GM12878 (cell line): ENCODE measurements around the gene MYO1E. TPM values are rescaled to one million over a fixed set of nuclear protein-coding genes. Genes with fewer than 3 reads are reported as not detected.

Experiments used
- ATAC-seq: fragments of 200-7000 bp; cut with Tn5 transposase; 3 replicates; pipeline ENCODE4 v1.9.1; 2020; ENCODE audit warnings: mild to moderate bottlenecking, moderate library complexity
- BruUV-seq: library from RNA; stranded (reverse); fragments of 400-500 nt; replicated peaks from 2 replicates; lab custom pipeline; 2021; lab: Mats Ljungman, UMichigan
- CTCF ChIA-PET: fragments of 300-600 bp; sonication (Branson Sonifier 250); formaldehyde crosslinking; extraction: SDS; loops from one replicate; lab custom pipeline; 2021; ENCODE audit warnings: inconsistent platforms; lab: Yijun Ruan, JAX
- POLR2A ChIA-PET: fragments of 350-600 bp; formaldehyde crosslinking; extraction: SDS; loops from one replicate; lab custom pipeline; 2021; ENCODE audit warnings: inconsistent platforms; lab: Charles Lee
- RAD21 ChIA-PET: fragments of 300-600 bp; sonication (Branson Sonifier 250); formaldehyde crosslinking; loops from one replicate; lab custom pipeline; 2023; ENCODE audit warnings: antibody characterized with exemption; ENCODE audit not compliant: unreplicated experiment; lab: Charles Lee
- SMC1A ChIA-PET: fragments of 300-600 bp; sonication (Branson Sonifier 250); formaldehyde crosslinking; loops from one replicate; lab custom pipeline; 2023; ENCODE audit not compliant: unreplicated experiment, uncharacterized antibody; lab: Charles Lee
- DNase-seq: peaks from one replicate; pipeline ENCODE4 v3.0.0-alpha.2; 2011; ENCODE audit warnings: low read depth, low spot score
- FAIRE-seq: peaks from 3 replicates; lab custom pipeline; 2011; peaks lifted over from hg19 to GRCh38; lab: Jason Lieb, UNC
- H2AFZ ChIP-seq: 2 replicates; pipeline ENCODE4 v1.6.0; 2011; ENCODE audit warnings: low read depth, low read length, control low read depth; ENCODE audit not compliant: control insufficient read depth
- H3K27ac ChIP-seq: 2 replicates; pipeline ENCODE4 v1.5.1; 2011; ENCODE audit warnings: control low read depth; ENCODE audit not compliant: control insufficient read depth, insufficient read depth
- H3K27me3 ChIP-seq, 2 experiments: replicated peaks in 1 of 2; 2 replicates each; pipeline versions ENCODE4 v1.6.0 to v1.6.1; 2011; ENCODE audit warnings: low read length in 1 of 2; ENCODE audit not compliant: control insufficient read depth in 2 of 2, insufficient read depth in 2 of 2
- H3K36me3 ChIP-seq, 2 experiments: 2 replicates each; pipeline ENCODE4 v1.5.1; 2011; ENCODE audit warnings: low read length in 1 of 2; ENCODE audit not compliant: control insufficient read depth in 2 of 2, insufficient read depth in 2 of 2
- H3K4me1 ChIP-seq: 2 replicates; pipeline ENCODE4 v1.6.1; 2011; ENCODE audit warnings: mild to moderate bottlenecking, low read length, moderate library complexity, mixed read lengths; ENCODE audit not compliant: control insufficient read depth, insufficient read depth
- H3K4me2 ChIP-seq: 2 replicates; pipeline ENCODE4 v1.6.0; 2011; ENCODE audit warnings: control low read depth; ENCODE audit not compliant: control insufficient read depth, insufficient read depth
- H3K4me3 ChIP-seq: fragments of 200-600 bp; sonication (generic); 2 replicates; pipeline ENCODE4 v1.5.1; 2016
- H3K79me2 ChIP-seq: 2 replicates; pipeline ENCODE4 v1.6.0; 2011; ENCODE audit warnings: low read length; ENCODE audit not compliant: control insufficient read depth, insufficient read depth
- H3K9ac ChIP-seq: 2 replicates; pipeline ENCODE4 v1.8.0; 2011; ENCODE audit warnings: low read length, control low read depth, mixed read lengths; ENCODE audit not compliant: control insufficient read depth, insufficient read depth
- H3K9me3 ChIP-seq: replicated peaks from 3 replicates; pipeline ENCODE4 v1.5.1; 2011; ENCODE audit warnings: mild to moderate bottlenecking, low read length; ENCODE audit not compliant: control insufficient read depth, insufficient read depth
- H4K20me1 ChIP-seq: 2 replicates; pipeline ENCODE4 v1.6.0; 2011; ENCODE audit not compliant: control insufficient read depth, insufficient read depth
- ASH2L ChIP-seq: fragments of 300-600, 200-600 bp; sonication (generic); IDR thresholded peaks from 2 replicates; pipeline ENCODE4 v1.6.1; 2017; ENCODE audit warnings: low read depth, mild to moderate bottlenecking, borderline replicate concordance
- BCL11A ChIP-seq: IDR thresholded peaks from 2 replicates; pipeline ENCODE4 v1.6.1; 2011; ENCODE audit warnings: low read depth, low read length
- CBX5 ChIP-seq: sonication (generic); IDR thresholded peaks from 2 replicates; pipeline ENCODE4 v1.6.1; 2016; ENCODE audit warnings: low read depth, moderate library complexity, mild to moderate bottlenecking, inconsistent platforms
- FOXM1 ChIP-seq: IDR thresholded peaks from 2 replicates; pipeline ENCODE4 v1.6.1; 2012; ENCODE audit warnings: low read depth, mild to moderate bottlenecking, inconsistent platforms, low read length, moderate library complexity
- HCFC1 ChIP-seq: fragments of 150-350 bp; IDR thresholded peaks from 2 replicates; pipeline ENCODE4 v1.6.1; 2014; ENCODE audit warnings: low read length
- MTA2 ChIP-seq: fragments of 450-650 bp; IDR thresholded peaks from 2 replicates; pipeline ENCODE4 v1.6.1; 2016; ENCODE audit warnings: low read depth, mild to moderate bottlenecking, moderate library complexity
- PML ChIP-seq: IDR thresholded peaks from 2 replicates; pipeline ENCODE4 v1.6.1; 2012; ENCODE audit warnings: low read length, inconsistent platforms
- RUNX3 ChIP-seq: IDR thresholded peaks from 2 replicates; pipeline ENCODE4 v1.6.1; 2012; ENCODE audit warnings: low read length, inconsistent platforms
- SP1 ChIP-seq: IDR thresholded peaks from one replicate; pipeline ENCODE4 v1.6.1; 2011; ENCODE audit warnings: low read depth, low read length
- SPI1 ChIP-seq: IDR thresholded peaks from 2 replicates; pipeline ENCODE4 v1.6.1; 2011; ENCODE audit warnings: low read depth, mild to moderate bottlenecking, low read length, moderate library complexity, borderline replicate concordance; ENCODE audit not compliant: insufficient read depth
- WGBS: methylation state at CpG from one replicate; pipeline ENCODE4 v1.1.6; 2016; ENCODE audit warnings: low lambda C conversion rate; ENCODE audit not compliant: insufficient replicate concordance, insufficient coverage; ENCODE audit errors: missing lambda C conversion rate; 5-methylcytosine and 5-hydroxymethylcytosine counted together
- in situ Hi-C: fragments of 300-500 bp; cut with MboI; formaldehyde crosslinking; loops from 9 replicates; pipeline ENCODE4 v1.14.3; 2018; ENCODE audit warnings: mixed read lengths
- intact Hi-C: fragments of 100-400 bp; cut with micrococcal nuclease; formaldehyde crosslinking; loops from one replicate; pipeline ENCODE4 v1.14.2; 2022; ENCODE audit not compliant: unreplicated experiment
- polyA plus RNA-seq, 11 experiments: library from polyadenylated mRNA; depleted of rRNA in 4 of 11; unstranded in 6 of 11; stranded (reverse) in 5 of 11; fragments of >200 nt; fragmentation: Nextera tagmentation in 4 of 11; fragmentation: Illumina TruSeq in 1 of 11; extraction: Ambion mirVana in 4 of 11; extraction: Trizol in 1 of 11; gene quantifications; 1 replicate in 1 of 11; 2 replicates in 10 of 11; pipeline versions ENCODE4 v1.2.1 to v1.2.3, GENCODE V29; 2011 to 2016; ENCODE audit warnings: inconsistent platforms in 2 of 11, missing spikeins in 2 of 11, low read depth in 1 of 11
- total RNA-seq, 4 experiments: library from RNA; depleted of rRNA in 3 of 4; stranded (reverse); fragments of >200 nt in 3 of 4; fragmentation: Illumina TruSeq in 1 of 4; extraction: Trizol in 1 of 4; gene quantifications; 2 replicates each; pipeline versions ENCODE4 v1.2.1 to v1.2.3, GENCODE V29; 2013 to 2021
- TF ChIP-seq, protein P1 (sequence below): IDR thresholded peaks from 2 replicates; pipeline ENCODE4 v1.6.1; 2011; ENCODE audit warnings: borderline replicate concordance, low read depth, mild to moderate bottlenecking, moderate library complexity, low read length; ENCODE audit not compliant: insufficient read depth, poor library complexity, severe bottlenecking
- TF ChIP-seq, protein P2 (sequence below): fragments of 450-650 bp; IDR thresholded peaks from 2 replicates; pipeline ENCODE4 v1.6.1; 2014; ENCODE audit warnings: mild to moderate bottlenecking

The MYO1E gene
- total and polyA plus RNA-seq, 10 of the 15 experiments (the other 5 are each of a cell fraction or from before 2014, with no cell fraction given): 10.3 to 266 (median 64.9) TPM

DNA sequence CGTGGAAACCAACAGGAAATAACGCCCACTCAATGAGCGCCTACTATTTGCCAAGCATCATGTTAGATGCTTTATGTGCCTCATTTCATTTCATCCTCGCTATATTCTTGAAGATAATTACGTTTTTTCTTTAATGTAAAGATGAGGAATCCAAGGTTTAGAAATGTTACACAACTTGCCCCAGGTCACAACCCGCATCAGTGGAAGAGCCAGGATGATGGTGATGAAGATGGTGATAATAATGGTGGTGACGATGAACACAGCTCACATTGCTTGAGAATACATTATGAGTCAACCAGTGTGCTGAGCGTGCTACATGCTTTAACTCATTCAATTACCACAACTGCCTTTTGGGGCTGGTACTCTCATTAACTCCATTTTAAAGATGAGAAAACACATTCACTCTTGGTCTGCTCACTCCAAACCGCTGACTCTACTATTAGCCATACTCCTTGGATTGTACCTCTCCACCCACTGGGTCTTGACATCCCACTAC is 21.5 kb upstream of the MYO1E start:
- Histone ChIP-seq H3K4me2 (no peak overlapping the region), H3K4me1 (peaks cover 16% of the 10 kb centered on the region), H2AFZ (no peak overlapping the region), H4K20me1 (no peaks in the 10 kb centered on the region), H3K4me3 (no peak overlapping the region), H3K79me2 (no peaks in the 10 kb centered on the region; the same call in 1 of the 2 replicates), H3K9ac (no peak overlapping the region), H3K36me3 (no peaks in the 10 kb centered on the region), H3K9me3 (no peaks in the 10 kb centered on the region), H3K27ac (no peak overlapping the region), H3K27me3 (no peaks in the 10 kb centered on the region)
- ChIA-PET RAD21 (interaction anchor here (6.6 kb wide), 1 partner anchor 17 kb away, joined by 78 read pairs; no protein-coding TSS in a partner anchor), CTCF (interaction anchor here (0.5 kb wide), 1 partner anchor 389 kb away, joined by 3 read pairs; no protein-coding TSS in a partner anchor), SMC1A (interaction anchor here (0.8 to 1.6 kb wide), 3 partner anchors 15 to 22 kb away, joined by 3 to 5 read pairs (median 5); partner anchors contain the start of gene MYO1E), POLR2A (no interaction called here)
- no peak for TF ChIP-seq PML
- no peak for TF ChIP-seq BCL11A
- TF ChIP-seq HCFC1: no peak
- no peak for TF ChIP-seq SP1
- in situ Hi-C loops: no loop called here
- intact Hi-C loops: no loop called here
- ATAC-seq (no peak), DNase-seq (no peak), FAIRE-seq (no peak)
- 70% methylated on average over 9 of the region's 9 CpGs for WGBS
- BruUV-seq: no TSS peak

DNA sequence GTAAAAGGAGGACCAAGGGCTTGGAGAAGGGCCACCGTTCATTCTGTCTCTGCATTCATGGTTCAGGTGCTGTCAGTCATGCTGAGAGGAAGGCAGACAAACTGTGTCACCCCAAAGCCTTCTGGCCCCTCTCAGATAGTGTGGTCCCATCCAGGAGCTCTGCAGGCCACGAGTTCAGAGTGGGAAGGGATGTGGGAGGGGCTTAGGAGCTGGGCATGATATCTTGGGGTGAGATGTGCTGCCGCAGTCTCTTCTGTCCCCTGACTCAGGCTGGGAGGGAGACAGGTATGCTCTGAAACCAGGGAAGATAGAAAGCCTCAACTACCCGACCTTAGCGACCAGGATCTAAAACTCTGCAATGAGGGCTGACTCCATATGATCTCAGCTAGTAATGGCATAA is 19.6 kb upstream of the MYO1E start:
- Histone ChIP-seq H3K4me3 (no peak overlapping the region), H2AFZ (no peak overlapping the region), H3K4me2 (no peak overlapping the region), H3K79me2 (no peaks in the 10 kb centered on the region), H3K9me3 (no peaks in the 10 kb centered on the region), H3K27me3 (no peaks in the 10 kb centered on the region), H3K4me1 (peaks cover 2% of the 10 kb centered on the region; the same call in 1 of the 2 replicates), H4K20me1 (no peaks in the 10 kb centered on the region), H3K9ac (no peak overlapping the region), H3K36me3 (no peaks in the 10 kb centered on the region), H3K27ac (no peak overlapping the region)
- DNase-seq (no peak), ATAC-seq (no peak), FAIRE-seq (no peak)
- CTCF ChIA-PET: no interaction called here
- SMC1A ChIA-PET: interaction anchor here (1.1 to 1.6 kb wide), 4 partner anchors 12 to 21 kb away, joined by 3 to 4 read pairs (median 3); no protein-coding TSS in a partner anchor
- in situ Hi-C loops: no loop called here
- BruUV-seq: no TSS peak
- intact Hi-C loops: no loop called here
- POLR2A ChIA-PET: no interaction called here
- RAD21 ChIA-PET: no interaction called here
- WGBS: 65% methylated on average over 5 of the region's 5 CpGs
- TF ChIP-seq SPI1 (no peak), FOXM1 (no peak), CBX5 (no peak), MTA2 (no peak), RUNX3 (no peak), ASH2L (no peak)
- TF ChIP-seq, protein P1, sequence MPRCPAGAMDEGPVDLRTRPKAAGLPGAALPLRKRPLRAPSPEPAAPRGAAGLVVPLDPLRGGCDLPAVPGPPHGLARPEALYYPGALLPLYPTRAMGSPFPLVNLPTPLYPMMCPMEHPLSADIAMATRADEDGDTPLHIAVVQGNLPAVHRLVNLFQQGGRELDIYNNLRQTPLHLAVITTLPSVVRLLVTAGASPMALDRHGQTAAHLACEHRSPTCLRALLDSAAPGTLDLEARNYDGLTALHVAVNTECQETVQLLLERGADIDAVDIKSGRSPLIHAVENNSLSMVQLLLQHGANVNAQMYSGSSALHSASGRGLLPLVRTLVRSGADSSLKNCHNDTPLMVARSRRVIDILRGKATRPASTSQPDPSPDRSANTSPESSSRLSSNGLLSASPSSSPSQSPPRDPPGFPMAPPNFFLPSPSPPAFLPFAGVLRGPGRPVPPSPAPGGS: no peak
- TF ChIP-seq, protein P2, sequence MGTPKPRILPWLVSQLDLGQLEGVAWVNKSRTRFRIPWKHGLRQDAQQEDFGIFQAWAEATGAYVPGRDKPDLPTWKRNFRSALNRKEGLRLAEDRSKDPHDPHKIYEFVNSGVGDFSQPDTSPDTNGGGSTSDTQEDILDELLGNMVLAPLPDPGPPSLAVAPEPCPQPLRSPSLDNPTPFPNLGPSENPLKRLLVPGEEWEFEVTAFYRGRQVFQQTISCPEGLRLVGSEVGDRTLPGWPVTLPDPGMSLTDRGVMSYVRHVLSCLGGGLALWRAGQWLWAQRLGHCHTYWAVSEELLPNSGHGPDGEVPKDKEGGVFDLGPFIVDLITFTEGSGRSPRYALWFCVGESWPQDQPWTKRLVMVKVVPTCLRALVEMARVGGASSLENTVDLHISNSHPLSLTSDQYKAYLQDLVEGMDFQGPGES: no peak
